GM12864 (cell line): ENCODE results near the gene AP1AR.

Experiments used
- DNase-seq: peaks from one replicate; pipeline ENCODE4 v3.0.0-alpha.2; 2011; ENCODE audit warnings: low read depth
- H3K4me3 ChIP-seq: 2 replicates; pipeline ENCODE4 v1.5.1; 2011; ENCODE audit warnings: mild to moderate bottlenecking, low read depth, low read length, control low read depth
- CTCF ChIP-seq: IDR thresholded peaks from 2 replicates; pipeline ENCODE4 v1.5.1; 2011; ENCODE audit warnings: low read depth, mild to moderate bottlenecking, moderate library complexity, low read length, control low read depth, inconsistent platforms; ENCODE audit errors: missing control alignments

AP1AR gene

GRCh38 chr4:112247021-112247420, 15.4 kb downstream of the AP1AR start:
- DNase-seq, result no peak
- H3K4me3 ChIP-seq, result no peak overlapping the region
- TF ChIP-seq CTCF, result no peak

- TF ChIP-seq CTCF, result no peak
- H3K4me3 ChIP-seq, result no peak overlapping the region
- DNase-seq, result no peak
Measured at GRCh38 chr4:112251019-112251643, 19.5 kb downstream of the AP1AR start.

DNA sequence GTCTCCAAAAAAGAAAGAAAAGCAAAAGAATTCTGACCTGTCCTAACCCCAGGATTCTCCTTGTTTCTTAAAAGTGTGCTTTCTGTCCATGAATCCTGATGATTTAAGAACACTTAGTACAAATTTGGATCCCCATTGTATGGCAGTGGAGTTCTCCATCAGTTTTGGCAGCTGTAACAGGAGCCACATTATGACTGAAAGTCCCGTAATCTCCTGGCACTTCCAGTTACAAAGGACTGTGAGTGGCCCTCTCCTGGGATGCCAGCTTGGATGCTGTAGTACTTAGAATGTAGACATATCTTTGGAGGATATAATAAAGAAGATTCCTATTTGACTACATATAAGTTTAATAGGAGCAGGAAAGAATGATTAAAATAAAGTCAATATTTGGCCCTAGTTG, 20.6 kb downstream of the AP1AR start:
- no peak for TF ChIP-seq CTCF
- no peak overlapping the region for H3K4me3 ChIP-seq
- no peak for DNase-seq

GRCh38 chr4:112253382-112254000, 21.9 kb downstream of the AP1AR start:
- H3K4me3 ChIP-seq, result no peak overlapping the region
- no peak for DNase-seq
- TF ChIP-seq CTCF, result no peak

GRCh38 chr4:112257098-112257497, 25.5 kb downstream of the AP1AR start:
- no peak for TF ChIP-seq CTCF
- DNase-seq, result no peak
- no peak overlapping the region for H3K4me3 ChIP-seq

- no peak overlapping the region for H3K4me3 ChIP-seq
- TF ChIP-seq CTCF, result peak; percentile 13
- no peak for DNase-seq
Measured at GRCh38 chr4:112266823-112267222, 35.2 kb downstream of the AP1AR start.

DNA sequence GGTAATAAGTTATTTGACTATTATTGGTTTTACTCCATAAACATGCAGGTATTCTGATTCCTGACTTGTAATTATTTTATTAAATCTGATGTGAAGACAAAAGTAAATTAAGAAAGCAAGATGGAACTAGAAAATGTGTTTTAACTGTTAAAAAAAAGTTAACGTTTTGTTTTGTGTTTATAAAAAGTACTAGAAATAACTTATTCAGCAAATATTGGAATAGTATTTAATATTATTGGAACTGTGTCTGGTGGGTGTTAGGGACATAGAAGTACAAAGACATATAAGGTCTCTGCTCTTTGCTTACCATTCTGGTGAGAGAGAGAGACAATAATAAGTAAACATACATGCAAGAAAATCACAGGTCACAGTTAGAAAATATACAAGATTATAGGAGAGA, 38.5 kb downstream of the AP1AR start:
- DNase-seq, result no peak
- no peak for TF ChIP-seq CTCF
- no peak overlapping the region for H3K4me3 ChIP-seq
